Activated CD4-positive, alpha-beta T cell treated with anti-CD3 and anti-CD28 coated beads, Interleukin-2, amount 50 U/mL, for 4 hours (primary cell): ENCODE results near the gene KIAA1755.

Experiments
- DNase-seq, 2 experiments: peaks; one replicate each; pipeline ENCODE4 v3.0.0-alpha.2; 2020

KIAA1755 gene

DNA sequence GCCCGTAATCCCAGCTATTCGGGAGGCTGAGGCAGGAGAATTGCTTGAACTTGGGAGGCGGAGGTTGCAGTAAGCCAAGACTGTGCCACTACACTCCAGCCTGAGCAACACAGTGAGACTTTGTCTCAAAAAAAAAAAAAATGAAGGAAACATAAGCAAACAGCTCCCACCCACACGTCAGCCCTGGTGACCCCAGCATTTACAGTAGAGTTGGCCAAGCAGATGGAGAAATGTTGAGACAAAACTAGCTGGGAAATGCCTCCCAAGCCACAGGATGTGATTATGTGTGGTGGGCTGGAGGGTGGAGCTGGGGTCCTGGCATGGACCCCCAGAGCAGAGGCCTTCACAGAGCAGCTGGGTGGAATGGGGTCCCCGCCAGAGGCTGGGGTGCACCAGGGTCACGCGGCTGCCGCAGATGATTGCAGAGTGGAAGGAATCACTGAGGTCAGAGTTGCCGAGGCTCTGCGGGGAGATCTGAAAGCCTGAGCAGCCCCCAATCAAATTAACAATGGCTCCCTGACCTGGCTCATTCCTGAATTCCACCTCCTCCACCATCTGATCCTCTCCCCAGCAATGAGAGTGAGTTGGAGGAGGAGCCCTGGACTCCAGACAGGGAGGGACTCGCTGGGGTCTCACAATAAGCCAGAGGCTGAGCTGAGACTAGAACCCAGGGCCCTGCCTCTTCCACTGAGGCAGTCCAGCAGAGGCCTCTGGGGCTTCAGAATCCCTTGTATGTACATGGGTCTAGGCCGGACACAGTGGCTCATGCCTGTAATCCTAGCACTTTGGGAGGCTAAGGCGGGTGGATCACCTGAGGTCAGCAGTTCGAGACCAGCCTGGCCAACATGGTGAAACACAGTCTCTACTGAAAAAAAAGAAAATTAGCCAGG lies 60.8 kb downstream of the KIAA1755 start:
- DNase-seq: no peak

- DNase-seq: no peak
Measured at GRCh38 chr20:38198238-38198861, 62.2 kb downstream of the KIAA1755 start.

DNA sequence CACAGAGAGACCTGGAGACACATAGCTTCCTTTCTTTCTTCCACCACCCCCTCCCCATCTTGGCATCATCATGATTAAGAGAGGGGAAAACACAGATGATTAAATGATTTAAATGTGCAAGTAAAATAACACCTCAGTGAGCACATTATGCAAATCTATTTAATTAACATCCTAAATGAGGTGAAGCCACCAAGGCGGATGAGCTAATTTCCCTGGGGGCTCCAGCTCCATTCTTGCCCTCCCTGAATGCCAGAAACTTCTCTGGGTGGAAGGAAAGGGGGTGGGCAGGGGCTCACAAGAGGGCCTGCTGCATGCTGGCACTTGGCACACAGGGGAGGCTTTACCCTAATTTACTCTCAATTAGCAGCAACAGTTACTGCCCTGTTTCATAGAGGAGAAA lies 62.9 kb downstream of the KIAA1755 start:
- no peak for DNase-seq

DNA sequence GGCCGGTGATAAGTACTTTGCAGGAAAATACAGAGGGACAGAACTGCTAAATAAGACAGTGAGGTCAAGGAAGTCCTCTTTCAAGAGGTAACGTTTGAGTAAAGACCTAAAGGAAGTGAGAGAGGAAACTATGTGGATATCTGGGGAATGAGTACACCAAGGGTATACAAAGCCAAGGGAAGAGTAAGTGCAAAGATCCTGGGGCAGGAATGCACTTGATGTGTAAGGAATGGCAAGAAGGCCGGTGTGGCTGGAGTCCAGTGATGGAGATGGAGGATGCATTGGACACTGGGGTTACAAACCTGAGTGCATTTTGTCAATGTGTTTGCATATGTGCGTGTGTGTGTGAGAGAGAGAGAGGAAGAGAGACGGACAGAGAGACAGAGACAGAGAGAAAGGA lies 63.3 kb downstream of the KIAA1755 start:
- DNase-seq: no peak

GRCh38 chr20:38196592-38196991 lies 63.9 kb downstream of the KIAA1755 start:
- DNase-seq: no peak

DNA sequence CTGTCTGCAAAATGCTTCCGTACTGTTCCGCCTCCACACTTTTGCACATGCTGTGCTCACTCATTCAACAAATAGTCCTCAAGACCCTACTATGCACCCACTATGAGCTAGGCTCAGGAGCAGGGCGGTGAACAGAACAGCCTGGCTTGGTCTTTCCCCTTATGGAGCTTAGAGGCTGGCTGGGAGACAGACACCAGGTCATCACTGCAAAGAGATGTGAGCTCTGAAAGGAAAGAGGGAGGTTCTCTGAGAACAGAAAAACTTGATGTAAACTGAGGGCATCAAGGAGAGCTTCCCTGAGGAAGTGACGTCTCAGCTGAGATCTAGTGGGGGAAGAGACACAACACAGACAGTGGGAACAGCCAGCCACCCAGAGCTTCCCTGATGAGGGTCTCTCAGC lies 64.5 kb downstream of the KIAA1755 start:
- DNase-seq: no peak

GRCh38 chr20:38195521-38195920 lies 65.0 kb downstream of the KIAA1755 start:
- no peak for DNase-seq

DNA sequence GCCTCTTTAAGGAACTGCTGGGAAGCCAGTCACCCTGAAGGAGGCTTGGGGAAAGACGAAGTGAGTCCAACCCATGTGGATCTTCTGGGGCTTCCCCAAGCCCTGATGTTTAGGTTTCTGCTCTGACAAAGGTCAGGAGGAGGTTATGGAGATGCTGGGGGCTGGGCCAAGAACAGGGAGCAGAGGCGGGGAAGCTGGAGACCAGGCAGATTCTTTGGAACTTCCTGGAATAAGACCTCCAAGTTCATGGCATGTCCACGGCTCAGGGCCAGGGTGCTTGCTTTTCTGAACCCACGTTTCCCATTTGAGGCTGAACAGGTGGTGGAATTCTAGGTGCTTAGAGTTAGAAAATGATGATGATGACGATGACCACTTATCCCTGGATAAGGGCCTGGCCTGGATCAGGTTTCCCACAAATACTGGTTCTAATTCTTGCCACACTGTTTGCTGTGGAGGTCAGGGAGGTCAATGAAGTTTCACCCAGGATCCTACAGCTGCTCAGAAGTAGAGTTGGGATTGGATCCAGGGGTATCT lies 65.5 kb downstream of the KIAA1755 start:
- DNase-seq: no peak

- DNase-seq: no peak
Measured at GRCh38 chr20:38193586-38194105, 66.9 kb downstream of the KIAA1755 start.

DNA sequence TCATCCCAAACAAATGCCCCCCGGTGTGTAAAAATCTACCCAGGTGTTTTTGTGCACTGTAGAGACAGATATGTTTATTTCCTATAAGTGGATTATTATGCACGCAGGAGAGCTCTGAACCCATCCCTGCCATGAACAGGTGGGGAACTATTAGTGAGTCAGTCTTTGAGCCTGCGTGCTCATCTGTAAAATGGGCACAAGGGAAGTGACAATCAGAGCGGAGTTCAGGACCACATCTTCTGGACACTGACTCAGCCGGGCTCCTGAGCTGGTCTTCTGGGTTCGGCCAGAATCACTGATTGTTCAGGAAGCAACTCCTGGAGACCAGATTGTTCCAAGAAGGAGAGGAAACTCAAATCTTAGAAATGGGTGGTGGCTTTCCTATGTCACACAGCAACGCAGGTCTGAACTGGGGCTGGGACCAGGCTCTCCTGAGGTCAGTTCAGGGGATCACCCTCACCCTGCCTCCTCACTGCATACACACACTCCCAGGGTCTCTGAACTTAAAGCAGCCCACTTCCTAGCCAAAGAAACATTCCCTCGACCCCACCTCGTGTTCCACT lies 68.1 kb downstream of the KIAA1755 start:
- no peak for DNase-seq

GRCh38 chr20:38191654-38192053 lies 68.9 kb downstream of the KIAA1755 start:
- DNase-seq: no peak

DNA sequence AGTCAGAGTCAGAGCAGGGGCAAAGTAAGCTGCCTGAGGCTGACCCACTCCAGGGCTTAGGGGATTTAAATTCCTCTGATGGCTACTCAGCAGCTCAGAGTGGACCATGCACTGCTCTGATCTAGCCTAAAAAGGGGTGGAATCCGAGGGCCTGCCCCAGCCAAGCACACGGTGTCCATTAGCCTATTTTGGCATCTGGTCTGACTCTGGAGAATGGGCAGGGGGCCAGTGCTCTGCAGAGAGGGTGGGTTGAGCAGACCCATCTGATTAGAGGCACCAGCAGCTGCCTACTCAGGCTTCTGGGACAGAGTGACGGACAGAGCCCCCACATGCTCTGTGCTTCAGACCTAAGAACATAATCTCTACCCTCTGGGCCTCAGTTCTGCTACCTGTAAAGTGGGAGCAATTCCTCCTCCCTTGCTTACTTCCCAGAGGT lies 69.6 kb downstream of the KIAA1755 start:
- no peak for DNase-seq

- DNase-seq: no peak
Measured at GRCh38 chr20:38190166-38190565, 70.4 kb downstream of the KIAA1755 start.

DNA sequence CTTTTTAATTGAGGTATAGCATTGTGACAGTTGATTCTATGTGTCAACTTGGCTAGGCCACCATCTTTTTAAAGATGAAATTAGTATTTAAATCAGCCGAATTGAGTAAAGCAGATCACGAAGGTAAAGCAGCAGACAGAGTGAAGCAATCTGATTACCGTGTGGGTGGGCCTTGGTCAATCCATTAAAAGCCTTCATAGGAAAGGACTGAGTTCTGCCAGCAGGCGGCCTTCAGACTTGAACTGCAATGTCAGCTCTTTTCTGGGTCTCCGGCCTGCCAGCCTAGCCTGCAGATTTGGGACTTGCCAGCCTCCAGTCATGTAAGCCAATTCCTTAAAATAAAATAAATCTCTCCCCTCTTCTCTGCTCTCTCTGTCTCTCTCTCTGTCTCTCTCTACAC lies 73.0 kb downstream of the KIAA1755 start:
- no peak for DNase-seq

- no peak for DNase-seq
Measured at GRCh38 chr20:38186788-38187221, 73.7 kb downstream of the KIAA1755 start.

- DNase-seq: no peak
Measured at GRCh38 chr20:38184101-38184500, 76.4 kb downstream of the KIAA1755 start.

- DNase-seq: no peak
Measured at GRCh38 chr20:38181971-38182370, 78.6 kb downstream of the KIAA1755 start.

DNA sequence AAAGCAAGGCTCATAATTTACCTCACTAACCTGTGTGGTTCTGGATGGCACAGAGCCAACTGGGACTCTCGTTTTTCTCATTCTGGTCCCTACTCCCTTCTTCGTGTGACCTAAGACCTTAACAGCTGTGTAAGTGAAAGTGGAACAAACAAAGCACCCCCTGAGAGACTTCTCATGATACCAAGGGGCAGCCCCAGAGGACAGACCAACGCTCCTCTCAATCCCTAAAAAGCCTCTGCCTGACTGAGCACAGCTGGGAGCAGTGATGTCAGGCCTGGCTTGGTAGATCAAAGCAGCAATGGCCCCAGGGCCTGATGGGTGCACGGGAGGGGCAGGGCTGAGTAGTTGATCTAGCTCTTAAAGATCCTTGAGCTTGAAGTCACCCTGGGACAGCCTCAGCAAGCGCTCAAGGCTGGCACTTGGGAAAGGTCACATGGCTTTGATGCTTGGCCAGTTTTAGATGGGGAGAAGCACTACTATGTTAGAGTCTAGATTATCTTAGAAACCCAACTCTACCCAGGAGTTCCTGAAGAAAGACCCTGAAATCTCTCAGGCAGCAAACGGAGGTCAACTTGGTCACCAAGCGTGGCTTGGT lies 79.2 kb downstream of the KIAA1755 start:
- DNase-seq: no peak

- no peak for DNase-seq
Measured at GRCh38 chr20:38180781-38181180, 79.8 kb downstream of the KIAA1755 start.

- no peak for DNase-seq
Measured at GRCh38 chr20:38179846-38180245, 80.7 kb downstream of the KIAA1755 start.

- no peak for DNase-seq
Measured at GRCh38 chr20:38178581-38178980, 82.0 kb downstream of the KIAA1755 start.

GRCh38 chr20:38178065-38178491 lies 82.5 kb downstream of the KIAA1755 start:
- DNase-seq: no peak

- no peak for DNase-seq
Measured at GRCh38 chr20:38177201-38177600, 83.3 kb downstream of the KIAA1755 start.
